ENCODE data around the gene MORN3.
"Not testable (repeated sequence)": the region's sequence is repeated elsewhere in the genome, so short reads cannot be mapped to it uniquely, and the experiment has no call there.

MORN3 gene

GRCh38 chr12:121637231-121637914, 32.1 kb downstream of the MORN3 start:
- DNase-seq: peak; percentile 64

GRCh38 chr12:121634836-121635235, 34.6 kb downstream of the MORN3 start:
- no peak for DNase-seq

- DNase-seq: not testable (repeated sequence)
Observed at GRCh38 chr12:121633833-121634196, 35.6 kb downstream of the MORN3 start.

- no peak for DNase-seq
Observed at GRCh38 chr12:121632069-121632970, 37.1 kb downstream of the MORN3 start.

DNA sequence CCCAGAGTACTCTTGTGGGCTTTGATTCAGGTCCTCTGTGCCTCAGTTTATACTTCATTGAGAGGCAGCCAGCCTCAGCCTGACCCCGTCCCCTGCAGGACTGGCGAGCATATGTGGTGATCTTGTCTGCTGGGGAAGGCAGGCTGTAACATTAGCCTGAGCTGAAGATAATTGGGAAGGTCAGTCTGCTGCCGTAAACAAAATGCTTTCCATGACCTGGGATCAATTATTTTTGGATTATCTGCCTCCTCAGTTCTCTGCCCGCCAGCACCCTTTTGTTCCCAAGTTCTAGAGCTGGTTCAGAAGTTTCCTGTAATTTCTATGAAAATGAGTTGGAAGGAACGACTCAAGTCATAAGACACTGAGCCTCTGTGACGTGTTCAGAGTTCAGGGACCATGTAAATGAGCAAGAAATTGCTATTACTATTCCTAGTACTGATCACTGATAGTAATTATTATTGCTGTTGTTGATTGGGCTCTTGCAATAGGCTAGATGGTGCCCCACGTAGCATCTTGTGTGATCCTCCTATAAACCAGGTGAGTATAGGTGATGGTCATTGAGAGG, 38.6 kb downstream of the MORN3 start:
- no peak for DNase-seq

GRCh38 chr12:121628536-121628935, 40.9 kb downstream of the MORN3 start:
- peak; percentile 27 for DNase-seq

GRCh38 chr12:121628037-121628436, 41.4 kb downstream of the MORN3 start:
- DNase-seq: peak; percentile 15

DNA sequence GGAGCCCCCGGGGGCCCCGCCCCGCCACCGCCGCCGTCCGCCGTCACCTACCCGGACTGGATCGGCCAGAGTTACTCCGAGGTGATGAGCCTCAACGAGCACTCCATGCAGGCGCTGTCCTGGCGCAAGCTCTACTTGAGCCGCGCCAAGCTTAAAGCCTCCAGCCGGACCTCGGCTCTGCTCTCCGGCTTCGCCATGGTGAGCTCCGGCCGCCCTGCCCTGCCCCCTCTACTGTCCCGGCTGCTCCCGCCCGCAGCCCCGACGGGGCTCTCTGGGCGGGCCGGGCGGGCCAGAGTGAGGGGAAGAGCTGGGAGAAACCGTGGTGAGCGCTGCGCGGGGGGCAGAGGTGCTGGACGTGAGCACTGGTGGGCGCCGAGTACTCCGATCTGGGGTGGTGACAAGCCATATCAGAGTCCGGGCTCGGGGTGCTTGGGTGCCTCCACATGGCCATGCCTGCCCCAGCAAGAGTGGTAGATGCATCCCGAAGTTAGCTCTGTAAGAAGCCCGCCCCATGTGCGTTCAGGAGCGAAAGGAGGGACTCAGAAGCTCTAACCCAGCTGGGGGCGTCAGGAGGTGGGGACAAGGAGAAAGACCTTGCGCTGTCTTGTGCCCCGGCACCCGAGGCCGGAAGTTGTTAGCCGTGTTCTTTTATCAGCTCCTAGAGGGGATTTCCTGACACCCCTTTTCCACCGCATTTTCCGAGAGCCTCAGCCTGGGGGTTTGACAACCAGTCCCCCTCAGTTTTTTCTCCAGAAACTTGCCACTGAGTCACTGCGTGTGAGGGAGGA, 42.4 kb downstream of the MORN3 start:
- peak; percentile 89 for DNase-seq

- DNase-seq: peak; percentile 96
Observed at GRCh38 chr12:121626087-121626852, 43.2 kb downstream of the MORN3 start, which contains the start of gene ORAI1. TSS of gene ORAI1 (plus strand) at chr12:121626530.

DNA sequence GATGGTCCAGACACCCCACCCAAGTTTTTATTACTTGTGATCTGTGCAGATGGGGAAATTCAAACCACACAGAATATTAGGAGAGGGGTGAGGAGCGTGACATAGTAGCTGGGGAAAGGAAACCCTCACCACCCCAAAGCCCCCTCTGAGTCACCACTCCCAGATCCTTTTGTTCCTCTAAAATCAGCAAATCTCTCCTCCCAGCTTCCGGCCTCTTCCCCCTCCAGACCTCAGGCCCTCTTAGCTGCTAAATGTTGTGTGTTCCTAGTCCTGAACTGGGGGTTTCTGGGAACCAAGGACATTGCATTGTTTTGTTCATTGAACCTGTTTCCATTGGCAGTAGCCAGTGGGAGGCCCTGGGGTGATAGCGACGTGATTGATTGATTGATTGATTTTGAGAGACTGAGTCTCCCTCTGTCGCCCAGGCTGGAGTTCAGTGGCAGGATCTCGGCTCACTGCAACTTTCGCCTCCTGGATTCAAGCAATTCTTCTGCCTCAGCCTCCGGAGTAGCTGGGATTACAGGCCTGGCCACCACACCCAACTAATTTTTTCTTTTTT, 49.0 kb downstream of the MORN3 start:
- DNase-seq: no peak

DNA sequence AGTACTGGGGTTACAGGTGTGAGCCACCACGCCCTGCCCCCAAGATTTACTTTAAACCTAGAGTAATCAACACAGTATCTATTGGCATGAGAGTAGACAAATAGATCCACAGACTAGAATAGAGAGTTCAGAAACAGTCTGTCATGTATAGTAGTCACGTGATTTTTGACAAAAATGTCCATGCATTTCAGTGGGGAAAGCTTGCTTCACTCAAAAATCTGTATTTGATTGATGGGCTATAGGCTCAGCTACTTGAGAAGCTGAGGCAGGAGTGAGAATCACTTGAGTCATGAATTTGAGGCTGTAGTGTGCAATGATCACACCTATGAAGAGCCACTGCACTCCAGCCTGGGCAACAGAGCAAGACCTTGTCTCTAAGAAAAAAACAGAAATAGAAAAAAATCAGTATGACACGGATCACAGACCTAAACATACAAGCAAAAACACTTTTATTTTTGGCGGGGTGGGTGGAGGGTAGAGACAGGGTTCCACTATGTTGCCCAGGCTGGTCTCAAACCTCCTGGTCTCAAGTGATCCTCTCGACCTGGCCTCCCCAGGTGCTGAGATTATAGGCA, 50.7 kb downstream of the MORN3 start:
- no peak for DNase-seq

GRCh38 chr12:121614872-121615467, 54.5 kb downstream of the MORN3 start:
- peak; percentile 33 for DNase-seq

- no peak for DNase-seq
Observed at GRCh38 chr12:121613462-121613861, 56.0 kb downstream of the MORN3 start.

DNA sequence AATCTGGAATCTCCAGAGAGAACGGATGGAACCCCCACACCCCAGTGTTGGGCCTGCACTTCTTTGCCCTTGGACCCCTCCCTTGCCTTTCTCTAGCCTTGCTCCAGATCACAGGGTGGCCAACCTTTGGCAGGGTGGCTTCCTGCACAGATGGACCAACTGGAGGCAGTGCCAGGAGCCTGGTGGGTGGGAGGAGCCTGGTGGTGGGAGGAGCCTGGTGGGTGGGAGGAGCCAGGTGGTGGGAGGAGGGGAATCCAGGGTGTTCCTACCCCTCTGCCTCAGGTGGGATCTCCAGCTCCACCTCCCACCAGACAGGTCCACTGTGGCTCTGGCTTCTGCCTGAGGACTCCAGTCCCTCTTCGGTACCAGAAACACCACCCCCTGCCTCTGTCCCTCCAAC, 58.1 kb downstream of the MORN3 start:
- DNase-seq: peak; percentile 37

GRCh38 chr12:121610239-121611149, 59.0 kb downstream of the MORN3 start:
- DNase-seq: no peak

- no peak for DNase-seq
Observed at GRCh38 chr12:121608301-121608700, 61.2 kb downstream of the MORN3 start.

DNA sequence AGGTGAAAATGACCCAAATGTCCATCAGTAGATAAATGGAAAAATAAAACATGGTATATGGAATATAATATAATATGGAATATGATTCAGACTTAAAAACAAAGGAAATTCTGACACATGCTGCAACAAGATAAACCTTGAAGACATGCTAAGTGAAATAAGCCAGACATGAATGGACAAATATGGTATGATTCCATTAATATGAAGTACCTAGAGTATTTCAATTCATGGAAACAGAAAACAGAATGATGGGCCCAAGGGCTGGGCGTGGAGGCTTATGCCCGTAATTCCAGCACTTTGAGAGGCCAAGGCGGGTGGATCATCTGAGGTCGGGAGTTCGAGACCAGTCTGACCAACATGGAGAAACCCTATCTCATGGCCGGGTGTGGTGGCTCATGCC, 65.9 kb downstream of the MORN3 start:
- no peak for DNase-seq

DNA sequence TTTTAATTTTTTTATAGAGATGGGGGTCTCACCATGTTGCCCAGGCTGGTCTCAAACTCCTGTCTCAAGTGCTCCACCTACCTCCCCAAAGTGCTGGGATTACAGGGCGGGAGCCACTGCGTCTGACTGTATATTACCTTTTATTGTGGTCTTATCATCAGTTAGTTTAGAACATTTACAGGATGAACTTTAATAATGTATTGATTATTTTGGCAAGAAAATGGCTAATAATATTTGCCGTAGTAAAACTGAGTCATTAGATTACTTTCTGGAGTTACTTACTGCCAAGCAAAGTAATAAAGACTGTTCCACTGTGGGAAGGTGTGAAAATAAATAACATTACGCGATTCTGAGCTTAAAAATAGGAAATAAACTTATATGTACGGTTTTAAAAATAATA, 66.7 kb downstream of the MORN3 start:
- DNase-seq: no peak

- DNase-seq: no peak
Observed at GRCh38 chr12:121600702-121601336, 68.6 kb downstream of the MORN3 start.

All from CD4-positive, alpha-beta T cell treated with Interleukin-10 for 1 hour (primary cell).